ENCODE data around the gene TINAG. TPM values are rescaled to one million over a fixed set of nuclear protein-coding genes. Genes with fewer than 3 reads are reported as not detected.

TINAG gene
- total RNA-seq, 1 donor from 2014 or later, result not detected

DNA sequence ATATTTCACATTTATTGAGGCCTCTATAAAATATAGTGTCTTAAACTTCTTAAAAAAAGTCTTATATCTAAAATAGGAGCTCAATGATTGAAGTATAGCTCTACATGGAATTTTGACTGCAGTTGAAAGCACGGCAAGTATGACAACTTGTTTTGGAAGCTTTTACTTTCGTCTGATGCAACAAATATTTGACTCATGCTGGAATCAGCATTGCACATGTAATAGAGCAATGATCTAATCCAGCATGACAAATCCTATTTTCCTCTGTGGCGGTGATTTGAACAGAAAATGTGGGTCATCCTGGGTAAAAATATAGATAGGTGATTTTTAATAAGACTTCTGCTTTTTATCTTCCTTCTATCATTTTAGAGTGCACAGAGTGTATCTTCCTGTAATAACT, 111.6 kb downstream of the TINAG start:
- no peak for DNase-seq (ENCODE audit: low read depth, low spot score)
- H3K9me3 Mint-ChIP-seq, result peaks cover 6% of the 10 kb centered on the region
- H3K27me3 Mint-ChIP-seq (ENCODE audit: low read depth), result no peaks in the 10 kb centered on the region
- H3K4me3 Mint-ChIP-seq, result no peak overlapping the region
- no peaks in the 10 kb centered on the region for H3K36me3 Mint-ChIP-seq (ENCODE audit: low read depth)
- no peak overlapping the region for H3K27ac Mint-ChIP-seq (ENCODE audit: unreplicated experiment)
- H3K4me1 Mint-ChIP-seq, result no peaks in the 10 kb centered on the region
- TF ChIP-seq, protein P1, sequence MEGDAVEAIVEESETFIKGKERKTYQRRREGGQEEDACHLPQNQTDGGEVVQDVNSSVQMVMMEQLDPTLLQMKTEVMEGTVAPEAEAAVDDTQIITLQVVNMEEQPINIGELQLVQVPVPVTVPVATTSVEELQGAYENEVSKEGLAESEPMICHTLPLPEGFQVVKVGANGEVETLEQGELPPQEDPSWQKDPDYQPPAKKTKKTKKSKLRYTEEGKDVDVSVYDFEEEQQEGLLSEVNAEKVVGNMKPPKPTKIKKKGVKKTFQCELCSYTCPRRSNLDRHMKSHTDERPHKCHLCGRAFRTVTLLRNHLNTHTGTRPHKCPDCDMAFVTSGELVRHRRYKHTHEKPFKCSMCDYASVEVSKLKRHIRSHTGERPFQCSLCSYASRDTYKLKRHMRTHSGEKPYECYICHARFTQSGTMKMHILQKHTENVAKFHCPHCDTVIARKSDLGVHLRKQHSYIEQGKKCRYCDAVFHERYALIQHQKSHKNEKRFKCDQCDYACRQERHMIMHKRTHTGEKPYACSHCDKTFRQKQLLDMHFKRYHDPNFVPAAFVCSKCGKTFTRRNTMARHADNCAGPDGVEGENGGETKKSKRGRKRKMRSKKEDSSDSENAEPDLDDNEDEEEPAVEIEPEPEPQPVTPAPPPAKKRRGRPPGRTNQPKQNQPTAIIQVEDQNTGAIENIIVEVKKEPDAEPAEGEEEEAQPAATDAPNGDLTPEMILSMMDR (conservative IDR thresholded peaks at IDR 0.05), result no peak

- TF ChIP-seq, protein P1 (conservative IDR thresholded peaks at IDR 0.05), result no peak
- Mint-ChIP-seq H3K27ac (ENCODE audit: unreplicated experiment) (no peak overlapping the region), H3K36me3 (ENCODE audit: low read depth) (no peaks in the 10 kb centered on the region), H3K27me3 (ENCODE audit: low read depth) (no peaks in the 10 kb centered on the region), H3K4me3 (no peak overlapping the region), H3K4me1 (no peaks in the 10 kb centered on the region), H3K9me3 (no peaks in the 10 kb centered on the region)
- no peak for DNase-seq (ENCODE audit: low read depth, low spot score)
Measured at GRCh38 chr6:54426995-54427394, 118.8 kb downstream of the TINAG start.

DNA sequence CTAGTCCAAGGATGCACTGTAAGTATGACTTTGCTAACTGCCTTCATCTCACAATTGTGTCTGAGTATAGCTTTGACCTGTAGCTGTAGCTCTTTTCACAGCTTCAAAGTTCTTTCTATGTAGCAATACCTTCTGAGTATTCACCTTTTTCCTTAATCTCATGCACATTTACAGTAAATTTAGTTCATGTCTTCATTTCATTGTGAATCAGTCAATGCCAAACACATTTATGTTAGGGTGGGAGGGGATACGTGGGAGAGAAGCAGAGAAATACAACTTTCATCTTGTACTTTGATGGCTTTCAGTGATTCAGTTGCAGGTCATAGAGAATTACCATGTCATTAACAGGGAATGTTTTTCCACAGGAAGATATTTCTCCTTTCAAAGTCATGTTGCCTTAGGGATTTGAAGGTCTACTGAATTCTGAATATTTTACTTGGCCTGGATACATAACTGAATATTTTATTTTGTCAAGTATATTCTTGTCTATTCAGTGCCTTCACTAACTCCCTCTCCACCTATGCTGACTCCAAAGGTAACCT, 119.2 kb downstream of the TINAG start:
- TF ChIP-seq, protein P1 (conservative IDR thresholded peaks at IDR 0.05), result no peak
- Mint-ChIP-seq H3K36me3 (ENCODE audit: low read depth) (no peaks in the 10 kb centered on the region), H3K27me3 (ENCODE audit: low read depth) (no peaks in the 10 kb centered on the region)

DNA sequence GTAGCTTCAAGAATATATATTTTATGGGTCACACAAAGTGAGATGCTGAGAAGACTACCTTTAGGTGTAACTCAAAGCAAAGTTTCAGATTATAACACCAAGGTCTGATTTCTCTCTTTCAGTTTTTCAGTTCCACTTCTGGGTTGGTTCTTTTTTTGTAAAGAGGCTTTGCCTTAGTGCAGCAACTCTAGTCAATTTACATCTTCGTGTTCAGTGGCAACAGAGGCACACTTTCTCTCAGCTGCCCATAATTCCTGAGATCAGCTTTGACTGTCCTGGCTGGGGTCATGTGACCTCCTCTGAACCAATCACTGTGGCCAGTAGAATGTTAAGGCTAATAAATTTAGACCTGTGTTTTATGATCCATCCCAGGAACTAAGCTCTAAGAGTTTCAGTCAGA, 120.2 kb downstream of the TINAG start:
- Mint-ChIP-seq H3K4me1 (no peaks in the 10 kb centered on the region), H3K27me3 (ENCODE audit: low read depth) (no peaks in the 10 kb centered on the region), H3K27ac (ENCODE audit: unreplicated experiment) (no peak overlapping the region), H3K4me3 (no peak overlapping the region), H3K9me3 (no peaks in the 10 kb centered on the region), H3K36me3 (ENCODE audit: low read depth) (no peaks in the 10 kb centered on the region)
- no peak for DNase-seq (ENCODE audit: low read depth, low spot score)
- TF ChIP-seq, protein P1 (conservative IDR thresholded peaks at IDR 0.05), result no peak

More for the DNA sequence above, 119.2 kb downstream of the TINAG start:
- no peak for DNase-seq (ENCODE audit: low read depth, low spot score)
- Mint-ChIP-seq H3K4me3 (no peak overlapping the region), H3K4me1 (no peaks in the 10 kb centered on the region), H3K27ac (ENCODE audit: unreplicated experiment) (no peak overlapping the region), H3K9me3 (no peaks in the 10 kb centered on the region)

- no peak overlapping the region for H3K4me3 Mint-ChIP-seq
- no peaks in the 10 kb centered on the region for H3K9me3 Mint-ChIP-seq
- H3K27ac Mint-ChIP-seq (ENCODE audit: unreplicated experiment), result no peak overlapping the region
- H3K4me1 Mint-ChIP-seq, result no peaks in the 10 kb centered on the region
- H3K36me3 Mint-ChIP-seq (ENCODE audit: low read depth), result no peaks in the 10 kb centered on the region
- no peak for DNase-seq (ENCODE audit: low read depth, low spot score)
- TF ChIP-seq, protein P1 (conservative IDR thresholded peaks at IDR 0.05), result no peak
- no peaks in the 10 kb centered on the region for H3K27me3 Mint-ChIP-seq (ENCODE audit: low read depth)
Measured at GRCh38 chr6:54431466-54431865, 123.2 kb downstream of the TINAG start.

Other genes starting within 250 kb of the TINAG start
- gene MLIP, start 197.0 kb upstream of the TINAG start, total RNA-seq, result not detected in 2 replicates